Mesenchymal stem cell (in vitro differentiated cells and primary cell): ENCODE results near the gene BAX.

Source experiments
- DNase-seq: peaks from one replicate; pipeline ENCODE4 v3.0.0-alpha.2; 2013
- H2AFZ ChIP-seq: one replicate; pipeline ENCODE4 v1.6.1; 2013; ENCODE audit warnings: low read depth, mild to moderate bottlenecking, control low read depth, inconsistent platforms, low read length, moderate library complexity
- H2AK5ac ChIP-seq: 2 replicates; pipeline ENCODE4 v1.6.1; 2013; ENCODE audit warnings: low read length, moderate library complexity, mild to moderate bottlenecking, inconsistent platforms; ENCODE audit not compliant: severe bottlenecking
- H2BK120ac ChIP-seq: one replicate; pipeline ENCODE4 v1.6.1; 2013; ENCODE audit warnings: low read depth, mild to moderate bottlenecking, inconsistent platforms, low read length, moderate library complexity
- H2BK12ac ChIP-seq, 2 experiments: one replicate each; pipeline ENCODE4 v1.6.1; 2013; ENCODE audit warnings: inconsistent platforms in 2 of 2, low read length in 2 of 2, mild to moderate bottlenecking in 2 of 2, moderate library complexity in 2 of 2, control low read depth in 1 of 2
- H2BK15ac ChIP-seq: one replicate; pipeline ENCODE4 v1.6.1; 2013; ENCODE audit warnings: mild to moderate bottlenecking, low read depth, inconsistent platforms; ENCODE audit not compliant: poor library complexity, severe bottlenecking
- H2BK5ac ChIP-seq: 2 replicates; pipeline ENCODE4 v1.6.1; 2013; ENCODE audit warnings: low read depth, mild to moderate bottlenecking, low read length, control low read depth, inconsistent platforms; ENCODE audit not compliant: poor library complexity, severe bottlenecking
- H3K14ac ChIP-seq, 2 experiments: one replicate each; pipeline ENCODE4 v1.6.1; 2013; ENCODE audit warnings: inconsistent platforms in 2 of 2, low read length in 2 of 2, control low read depth in 1 of 2, mild to moderate bottlenecking in 1 of 2, moderate library complexity in 1 of 2
- H3K18ac ChIP-seq, 2 experiments: one replicate each; pipeline ENCODE4 v1.6.1; 2013; ENCODE audit warnings: inconsistent platforms in 2 of 2, low read length in 2 of 2, control low read depth in 1 of 2, low read depth in 1 of 2, mild to moderate bottlenecking in 1 of 2
- H3K23ac ChIP-seq, 2 experiments: one replicate each; pipeline ENCODE4 v1.6.1; 2013; ENCODE audit warnings: inconsistent platforms in 2 of 2, low read length in 2 of 2, mild to moderate bottlenecking in 2 of 2, moderate library complexity in 2 of 2, control low read depth in 1 of 2
- H3K27ac ChIP-seq: 2 replicates; pipeline ENCODE4 v1.5.1; 2013; ENCODE audit warnings: mild to moderate bottlenecking, moderate library complexity, low read length, control low read depth, inconsistent platforms; ENCODE audit not compliant: poor library complexity, severe bottlenecking
- H3K27me3 ChIP-seq, 2 experiments: 2 replicates each; pipeline versions ENCODE4 v1.6.1 to v1.7.0; 2013; ENCODE audit warnings: low read length in 2 of 2, mild to moderate bottlenecking in 2 of 2, moderate library complexity in 2 of 2, control low read depth in 1 of 2, inconsistent platforms in 1 of 2; ENCODE audit not compliant: control insufficient read depth in 1 of 2, insufficient read depth in 1 of 2
- H3K36me3 ChIP-seq, 2 experiments: 2 replicates each; pipeline versions ENCODE4 v1.6.1 to v1.7.0; 2013; ENCODE audit warnings: low read length in 2 of 2, control low read depth in 1 of 2, inconsistent platforms in 1 of 2, low read depth in 1 of 2, mild to moderate bottlenecking in 1 of 2; ENCODE audit not compliant: insufficient read depth in 2 of 2, control insufficient read depth in 1 of 2
- H3K4ac ChIP-seq, 2 experiments: one replicate each; pipeline ENCODE4 v1.6.1; 2013; ENCODE audit warnings: inconsistent platforms in 2 of 2, low read length in 2 of 2, mild to moderate bottlenecking in 2 of 2, moderate library complexity in 2 of 2, control low read depth in 1 of 2, low read depth in 1 of 2
- H3K4me1 ChIP-seq: 2 replicates; pipeline ENCODE4 v1.6.1; 2013; ENCODE audit warnings: low read depth, low read length, control low read depth; ENCODE audit not compliant: control insufficient read depth, insufficient read depth
- H3K4me2 ChIP-seq: 2 replicates; pipeline ENCODE4 v1.6.1; 2013; ENCODE audit warnings: low read length, mild to moderate bottlenecking, inconsistent platforms; ENCODE audit not compliant: poor library complexity, severe bottlenecking
- H3K4me3 ChIP-seq, 2 experiments: 2 replicates each; pipeline versions ENCODE4 v1.5.1 to v1.7.0; 2013; ENCODE audit warnings: low read length in 2 of 2, mild to moderate bottlenecking in 2 of 2, control low read depth in 1 of 2, low read depth in 1 of 2; ENCODE audit not compliant: insufficient read depth in 1 of 2
- H3K79me1 ChIP-seq: replicated peaks from 2 replicates; pipeline ENCODE4 v1.6.1; 2013; ENCODE audit warnings: mild to moderate bottlenecking, control low read depth, low read length, inconsistent platforms; ENCODE audit not compliant: poor library complexity, severe bottlenecking
- H3K9ac ChIP-seq: 2 replicates; pipeline ENCODE4 v1.7.0; 2013; ENCODE audit warnings: mild to moderate bottlenecking, low read length, moderate library complexity
- H3K9me3 ChIP-seq: 2 replicates; pipeline ENCODE4 v1.7.0; 2013; ENCODE audit warnings: mild to moderate bottlenecking, low read length; ENCODE audit not compliant: control insufficient read depth
- H4K8ac ChIP-seq: one replicate; pipeline ENCODE4 v1.6.1; 2013; ENCODE audit warnings: inconsistent platforms, mild to moderate bottlenecking, low read length, moderate library complexity
- H4K91ac ChIP-seq: one replicate; pipeline ENCODE4 v1.6.1; 2013; ENCODE audit warnings: mild to moderate bottlenecking, low read length, inconsistent platforms
- WGBS: methylation state at CpG from one replicate; pipeline ENCODE4 v1.1.7; 2013; ENCODE audit warnings: mixed read lengths; 5-methylcytosine and 5-hydroxymethylcytosine counted together

BAX gene

DNA sequence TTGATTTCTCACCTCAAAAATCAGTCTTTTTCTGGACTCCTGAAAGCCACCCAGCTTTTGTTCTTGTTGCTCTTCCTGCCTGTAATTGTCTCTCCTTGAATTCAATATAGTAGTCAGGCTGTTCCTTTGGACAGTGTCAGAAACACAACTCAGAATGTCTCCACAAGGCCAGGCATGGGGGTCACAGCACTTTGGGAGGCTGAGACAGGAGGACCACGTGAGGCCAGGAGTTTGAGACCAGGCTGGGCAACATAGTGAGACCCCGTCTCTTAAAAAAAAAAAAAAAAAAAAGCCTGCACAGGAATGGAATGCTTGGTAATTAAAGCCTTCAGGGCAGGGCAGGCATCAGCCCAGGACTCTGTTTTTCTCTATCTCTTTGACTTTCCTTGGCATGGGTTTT lies 8.9 kb upstream of the BAX start:
- no peak overlapping the region for H3K14ac ChIP-seq
- no peak overlapping the region for H3K9ac ChIP-seq
- H3K36me3 ChIP-seq: no peaks in the 10 kb centered on the region
- peaks cover 3% of the 10 kb centered on the region for H3K9me3 ChIP-seq
- no peak overlapping the region for H2BK5ac ChIP-seq
- no peak overlapping the region for H3K18ac ChIP-seq
- no peak overlapping the region for H3K4me3 ChIP-seq
- no peak overlapping the region for H2AFZ ChIP-seq
- peaks cover under 1% of the 10 kb centered on the region for H3K4me1 ChIP-seq
- H2BK15ac ChIP-seq: no peak overlapping the region
- no peak overlapping the region for H2AK5ac ChIP-seq
- 75% methylated on average over 2 of the region's 2 CpGs for WGBS
- H4K8ac ChIP-seq: no peak overlapping the region
- no peak overlapping the region for H3K27ac ChIP-seq
- no peak overlapping the region for H2BK120ac ChIP-seq
- H2BK12ac ChIP-seq: no peak overlapping the region
- H3K23ac ChIP-seq: no peak overlapping the region
- no peaks in the 10 kb centered on the region for H3K79me1 ChIP-seq
- H3K4me2 ChIP-seq: no peak overlapping the region
- no peak overlapping the region for H4K91ac ChIP-seq
- no peaks in the 10 kb centered on the region for H3K27me3 ChIP-seq
- DNase-seq: no peak
- no peak overlapping the region for H3K4ac ChIP-seq

- Histone ChIP-seq H3K4ac (no peak overlapping the region), H3K9ac (no peak overlapping the region), H3K18ac (no peak overlapping the region), H2BK15ac (no peak overlapping the region), H3K9me3 (no peaks in the 10 kb centered on the region), H2BK5ac (no peak overlapping the region), H4K91ac (peak overlapping the region; percentile 5), H3K27me3 (no peaks in the 10 kb centered on the region), H2BK12ac (no peak overlapping the region), H3K4me2 (no peak overlapping the region), H2AK5ac (no peak overlapping the region), H3K23ac (no peak overlapping the region), H2AFZ (no peak overlapping the region), H3K27ac (no peak overlapping the region), H3K4me3 (no peak overlapping the region), H3K14ac (no peak overlapping the region), H4K8ac (peak overlapping the region; percentile 22), H2BK120ac (no peak overlapping the region), H3K36me3 (no peaks in the 10 kb centered on the region), H3K79me1 (no peaks in the 10 kb centered on the region), H3K4me1 (peaks cover 1% of the 10 kb centered on the region)
- no peak for DNase-seq
- WGBS: 80% methylated on average over 9 of the region's 9 CpGs
Measured at GRCh38 chr19:48946463-48947257, 8.0 kb upstream of the BAX start.

DNA sequence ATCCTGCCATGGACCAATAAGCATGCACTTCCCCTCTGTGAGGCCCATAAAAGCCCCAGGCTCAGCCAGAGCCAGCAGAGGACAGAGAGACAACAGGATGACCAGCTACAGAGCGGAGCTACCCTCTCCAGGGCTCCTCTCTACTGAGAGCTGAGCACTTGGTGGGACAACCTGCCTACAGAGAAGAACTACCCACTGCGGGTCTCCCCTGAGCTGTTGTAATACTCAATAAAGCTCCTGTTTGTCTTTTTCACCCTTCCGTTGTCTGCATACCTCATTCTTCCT lies 7.5 kb upstream of the BAX start:
- Histone ChIP-seq H2BK12ac (no peak overlapping the region), H2AK5ac (no peak overlapping the region), H3K27me3 (no peaks in the 10 kb centered on the region), H4K8ac (no peak overlapping the region), H3K79me1 (no peaks in the 10 kb centered on the region), H3K36me3 (no peaks in the 10 kb centered on the region), H3K4me1 (peaks cover 1% of the 10 kb centered on the region), H2BK15ac (no peak overlapping the region), H3K4me3 (no peak overlapping the region), H2AFZ (no peak overlapping the region), H3K4me2 (no peak overlapping the region), H3K18ac (no peak overlapping the region), H3K14ac (no peak overlapping the region), H3K9me3 (no peaks in the 10 kb centered on the region), H2BK120ac (no peak overlapping the region), H3K9ac (no peak overlapping the region), H4K91ac (no peak overlapping the region), H2BK5ac (no peak overlapping the region), H3K27ac (no peak overlapping the region), H3K4ac (no peak overlapping the region), H3K23ac (no peak overlapping the region)
- WGBS: 97% methylated on average over 3 of the region's 3 CpGs
- no peak for DNase-seq

DNA sequence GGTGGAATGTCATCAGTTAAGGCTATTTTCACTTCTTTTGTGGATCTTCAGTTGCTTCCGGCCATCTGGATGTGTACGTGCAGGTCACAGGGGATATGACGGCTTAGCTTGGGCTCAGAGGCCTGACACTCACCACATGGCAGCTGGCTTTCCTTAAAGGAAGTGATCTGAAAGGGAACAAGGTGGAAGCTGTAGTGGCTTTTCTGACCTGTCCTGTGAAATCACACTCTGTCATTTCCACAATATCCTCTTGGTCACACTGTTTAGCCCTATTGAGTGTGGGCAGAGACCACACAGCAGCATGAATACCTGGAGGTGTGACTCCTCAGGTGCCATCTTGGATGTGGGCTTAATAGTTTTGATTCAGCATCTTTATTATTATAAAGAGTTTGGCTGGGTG lies 4.5 kb upstream of the BAX start:
- H2BK5ac ChIP-seq: no peak overlapping the region
- H4K91ac ChIP-seq: no peak overlapping the region
- H3K4me1 ChIP-seq: peaks cover 6% of the 10 kb centered on the region
- H3K27me3 ChIP-seq: no peaks in the 10 kb centered on the region
- no peak overlapping the region for H3K23ac ChIP-seq
- H4K8ac ChIP-seq: no peak overlapping the region
- no peak overlapping the region for H3K14ac ChIP-seq
- no peak overlapping the region for H2AK5ac ChIP-seq
- H2BK12ac ChIP-seq: no peak overlapping the region
- no peaks in the 10 kb centered on the region for H3K36me3 ChIP-seq
- no peak overlapping the region for H3K4me2 ChIP-seq
- H3K4me3 ChIP-seq: no peak overlapping the region
- H3K27ac ChIP-seq: no peak overlapping the region
- no peak overlapping the region for H3K9ac ChIP-seq
- no peaks in the 10 kb centered on the region for H3K9me3 ChIP-seq
- H3K4ac ChIP-seq: no peak overlapping the region
- DNase-seq: no peak
- no peak overlapping the region for H2AFZ ChIP-seq
- no peak overlapping the region for H2BK15ac ChIP-seq
- H3K79me1 ChIP-seq: no peaks in the 10 kb centered on the region
- H3K18ac ChIP-seq: no peak overlapping the region
- H2BK120ac ChIP-seq: no peak overlapping the region
- 55% methylated on average over 3 of the region's 3 CpGs for whole genome bisulfite sequencing
